GM12872 (cell line): ENCODE data around the gene MORN1.

ENCODE experiments used
- TF ChIP-seq, protein P1 (sequence below): IDR thresholded peaks from 3 replicates; pipeline ENCODE4 v1.5.1; 2011; ENCODE audit warnings: low read depth, mild to moderate bottlenecking, low read length, moderate library complexity; ENCODE audit not compliant: insufficient read depth

MORN1 gene

DNA sequence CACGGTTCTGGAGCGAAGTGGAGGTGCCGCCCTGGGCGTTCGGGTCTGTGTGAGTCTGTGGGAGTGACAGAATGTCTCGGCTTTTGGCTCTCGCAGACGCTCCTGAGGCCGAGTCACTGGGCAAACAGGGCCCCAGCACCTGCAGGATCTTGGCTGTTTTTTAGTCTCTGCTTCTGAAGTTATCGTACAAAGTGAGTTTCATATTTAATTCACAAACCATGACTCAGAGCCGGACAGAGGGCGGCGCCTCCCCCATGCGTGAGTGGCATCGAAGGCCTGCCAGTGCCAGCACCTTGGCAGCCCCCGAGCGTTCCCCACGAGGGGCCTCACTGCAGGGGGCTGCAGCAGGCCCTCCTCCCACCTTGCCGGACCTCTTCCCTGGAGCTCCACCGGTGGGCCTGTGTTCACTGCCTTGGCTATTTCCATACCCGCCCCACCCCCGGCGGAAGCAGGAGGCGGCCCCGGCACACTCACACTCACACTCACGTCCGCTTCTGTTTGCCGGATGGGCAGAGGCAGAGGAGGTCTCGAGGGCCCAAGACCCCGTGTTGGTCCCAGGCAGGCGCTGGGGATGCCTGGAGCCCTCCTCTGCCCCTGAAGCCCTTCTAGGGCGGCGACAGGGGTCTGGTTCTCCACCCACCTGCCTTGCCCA is 56.3 kb downstream of the MORN1 start:
- TF ChIP-seq, protein P1, sequence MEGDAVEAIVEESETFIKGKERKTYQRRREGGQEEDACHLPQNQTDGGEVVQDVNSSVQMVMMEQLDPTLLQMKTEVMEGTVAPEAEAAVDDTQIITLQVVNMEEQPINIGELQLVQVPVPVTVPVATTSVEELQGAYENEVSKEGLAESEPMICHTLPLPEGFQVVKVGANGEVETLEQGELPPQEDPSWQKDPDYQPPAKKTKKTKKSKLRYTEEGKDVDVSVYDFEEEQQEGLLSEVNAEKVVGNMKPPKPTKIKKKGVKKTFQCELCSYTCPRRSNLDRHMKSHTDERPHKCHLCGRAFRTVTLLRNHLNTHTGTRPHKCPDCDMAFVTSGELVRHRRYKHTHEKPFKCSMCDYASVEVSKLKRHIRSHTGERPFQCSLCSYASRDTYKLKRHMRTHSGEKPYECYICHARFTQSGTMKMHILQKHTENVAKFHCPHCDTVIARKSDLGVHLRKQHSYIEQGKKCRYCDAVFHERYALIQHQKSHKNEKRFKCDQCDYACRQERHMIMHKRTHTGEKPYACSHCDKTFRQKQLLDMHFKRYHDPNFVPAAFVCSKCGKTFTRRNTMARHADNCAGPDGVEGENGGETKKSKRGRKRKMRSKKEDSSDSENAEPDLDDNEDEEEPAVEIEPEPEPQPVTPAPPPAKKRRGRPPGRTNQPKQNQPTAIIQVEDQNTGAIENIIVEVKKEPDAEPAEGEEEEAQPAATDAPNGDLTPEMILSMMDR = no peak

DNA sequence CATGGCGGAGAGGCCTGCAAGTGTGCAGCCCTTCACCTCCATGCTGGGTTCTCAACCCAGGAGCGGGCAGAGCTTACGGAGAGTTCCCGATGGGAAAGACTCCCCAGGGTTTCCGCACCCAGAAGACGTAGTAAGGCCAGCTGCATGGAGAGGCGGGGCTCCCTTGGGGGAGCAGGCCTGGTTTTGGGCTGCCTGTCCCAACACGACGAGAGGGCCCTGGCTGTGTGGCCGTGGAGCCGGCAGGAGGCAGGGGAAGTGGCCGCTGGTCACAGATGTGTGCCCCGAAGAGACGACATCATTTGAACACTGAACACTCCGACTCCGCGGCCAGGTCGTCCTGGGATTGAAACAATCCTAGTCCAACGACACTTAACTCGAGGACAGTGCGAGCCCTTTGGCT is 57.0 kb downstream of the MORN1 start:
- TF ChIP-seq, protein P1 = no peak

DNA sequence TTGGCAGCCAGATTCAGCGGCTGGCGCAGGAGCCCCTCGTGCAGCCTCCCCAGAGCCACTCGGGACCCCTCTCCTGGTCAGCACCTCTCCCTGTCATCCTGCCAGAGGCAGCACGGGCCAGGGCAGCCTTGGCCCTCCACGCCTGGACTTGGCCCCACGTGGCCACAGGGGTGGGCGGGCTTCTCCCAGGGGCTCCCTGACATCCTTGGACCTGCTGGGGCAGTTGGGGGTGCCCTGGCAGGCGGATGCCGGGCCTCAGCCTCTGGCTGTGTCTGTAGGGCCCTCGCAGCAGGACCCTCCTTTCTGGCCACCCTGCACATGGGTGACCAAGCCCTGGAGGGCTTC is 60.2 kb downstream of the MORN1 start:
- TF ChIP-seq, protein P1 = no peak

DNA sequence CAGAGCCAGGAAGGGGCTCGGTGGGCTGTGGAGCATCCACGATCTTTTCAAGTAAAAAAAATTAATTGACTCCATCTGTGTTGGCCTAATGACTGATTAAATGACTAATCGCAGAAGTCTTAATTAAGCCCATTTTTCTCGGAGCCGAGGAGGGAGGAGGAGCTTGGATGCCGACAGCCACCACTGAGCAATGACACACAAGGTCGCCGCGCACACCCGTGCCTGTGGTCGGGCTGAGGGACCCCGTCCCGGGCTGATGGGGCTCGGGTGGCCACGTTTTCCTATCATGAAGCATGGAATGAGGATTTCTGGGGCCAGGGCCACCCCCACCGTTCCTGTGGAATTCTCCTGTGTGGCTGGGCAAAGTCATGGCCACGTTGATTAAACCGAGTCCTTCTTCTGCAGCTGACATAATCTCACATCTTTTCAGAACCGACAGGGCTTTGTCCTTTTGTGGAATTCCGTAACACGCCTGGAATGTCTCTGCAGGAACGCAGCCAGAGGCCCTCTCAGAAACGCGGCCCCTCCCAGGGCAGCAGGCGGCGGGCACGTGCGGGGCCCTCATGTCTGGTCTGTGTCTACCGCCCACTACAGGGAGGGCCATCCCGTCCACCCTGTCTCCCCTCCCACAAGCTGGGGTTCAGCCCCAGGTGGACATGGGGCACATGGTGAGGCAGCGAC is 60.7 kb downstream of the MORN1 start:
- TF ChIP-seq, protein P1 = no peak

DNA sequence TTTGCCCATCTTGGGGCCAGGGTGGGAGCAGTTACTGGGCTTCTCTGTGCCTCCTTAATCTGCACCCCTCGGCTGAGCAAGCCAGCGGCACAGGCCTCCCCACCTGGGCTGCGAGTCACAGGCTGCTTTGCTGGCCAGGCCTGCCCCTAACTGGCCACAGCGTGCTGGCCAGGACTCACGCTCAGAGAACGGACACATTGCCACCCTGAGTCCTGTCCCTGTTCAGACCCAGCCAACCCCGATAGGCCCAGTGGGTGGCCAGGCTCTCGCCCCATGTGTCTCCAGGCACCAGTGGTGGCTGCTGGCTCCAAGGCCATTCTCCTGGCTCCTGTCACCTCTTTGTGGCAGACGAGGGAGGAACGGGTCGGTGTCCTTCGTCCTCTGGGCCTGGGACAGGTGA is 61.3 kb downstream of the MORN1 start:
- TF ChIP-seq, protein P1 = no peak

DNA sequence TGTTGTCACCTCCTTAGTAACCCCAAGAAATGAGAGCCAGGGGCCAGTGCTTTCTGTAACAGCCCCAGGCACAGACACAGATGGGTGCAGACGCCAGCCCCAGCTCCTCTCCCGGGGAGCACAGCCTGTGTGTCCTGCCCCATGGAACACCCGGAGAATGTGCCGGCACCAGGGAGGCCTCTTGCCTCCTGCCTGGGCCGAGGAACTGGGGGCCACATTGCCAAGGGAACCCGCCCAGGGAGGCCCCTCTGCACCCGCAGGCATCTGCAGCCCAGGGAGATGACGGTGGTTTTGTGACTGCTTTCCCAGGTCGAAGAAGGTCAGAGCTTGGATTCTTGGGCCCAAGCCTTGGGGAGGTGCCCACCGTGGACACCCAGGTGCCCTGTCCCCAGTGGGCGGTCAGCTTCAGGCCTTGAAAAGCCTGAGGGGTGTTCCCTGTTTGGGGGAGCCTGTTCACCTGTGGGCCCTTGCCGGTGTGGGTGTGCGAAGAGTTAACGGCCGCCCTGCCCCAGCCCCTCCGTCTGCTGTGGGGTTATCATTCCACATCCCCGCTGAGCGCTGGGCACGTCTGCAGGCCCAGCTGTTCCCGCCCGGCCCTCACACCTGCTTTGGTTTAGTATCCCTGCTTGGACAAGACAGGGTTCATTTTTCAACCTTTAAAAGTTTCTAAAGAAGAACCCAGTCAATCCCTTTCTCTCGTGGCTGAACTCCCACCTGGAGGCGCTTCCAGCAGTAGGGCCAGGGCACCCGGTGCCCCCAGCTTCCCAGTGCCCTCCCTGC is 62.5 kb downstream of the MORN1 start:
- TF ChIP-seq, protein P1 = no peak

DNA sequence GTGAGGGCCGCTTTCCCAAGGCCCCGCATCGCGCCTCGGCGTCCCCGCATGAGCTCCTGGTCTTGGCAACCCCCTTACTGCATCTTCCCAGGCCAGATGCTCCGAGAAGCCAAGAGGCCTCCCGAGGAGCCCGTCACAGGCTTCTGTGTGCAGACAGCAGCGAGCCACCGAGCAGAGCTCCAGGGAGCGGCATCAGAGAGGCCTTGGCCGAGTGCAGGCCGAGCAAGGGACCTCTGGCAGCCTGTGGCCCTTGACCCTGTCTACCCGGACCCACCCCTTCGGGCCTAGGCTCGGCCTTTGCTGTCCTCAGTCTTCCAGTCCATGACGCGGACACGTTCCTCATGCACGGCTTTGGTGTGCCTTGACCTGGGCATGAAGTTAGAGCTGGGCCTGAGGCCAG is 63.5 kb downstream of the MORN1 start:
- TF ChIP-seq, protein P1 = no peak
